Prostate gland (tissue), 2 donors: ENCODE measurements around the gene SRSF7. TPM values are rescaled to one million over a fixed set of nuclear protein-coding genes. Genes with fewer than 3 reads are reported as not detected.
A peak's percentile ranks its signal among the peaks of the same experiment; 100 is the strongest.

ENCODE experiments used
- DNase-seq: peaks from one replicate; pipeline ENCODE4 v3.0.0-alpha.2; 2019; ENCODE audit warnings: low spot score
- H3K27ac ChIP-seq, 2 donors: fragments of 200-600 bp; sonication (generic); 2 replicates each; pipeline ENCODE4 v1.5.1; 2017 to 2019
- H3K27me3 ChIP-seq: fragments of 200-600 bp; sonication (generic); replicated peaks from 2 replicates; pipeline ENCODE4 v1.5.1; 2019; ENCODE audit not compliant: insufficient read depth
- H3K36me3 ChIP-seq, 2 donors: fragments of 200-600 bp; sonication (generic); 1 replicate in 1 of 2; 2 replicates in 1 of 2; pipeline versions ENCODE4 v1.5.1 to v1.8.1; 2017 to 2019
- H3K4me1 ChIP-seq: fragments of 200-600 bp; sonication (generic); replicated peaks from 2 replicates; pipeline ENCODE4 v1.5.1; 2019
- H3K4me3 ChIP-seq, 2 donors: fragments of 200-600 bp; sonication (generic); 2 replicates each; pipeline ENCODE4 v1.5.1; 2017 to 2019
- H3K9me3 ChIP-seq: fragments of 200-600 bp; sonication (generic); 2 replicates; pipeline ENCODE4 v1.5.1; 2017
- CTCF ChIP-seq, 4 experiments: fragments of 200-600 bp in 2 of 4; fragments of 450-650 bp in 2 of 4; sonication (generic) in 2 of 4; IDR thresholded peaks; 1 replicate in 3 of 4; 2 replicates in 1 of 4; pipeline ENCODE4 v1.5.1; 2016 to 2019; ENCODE audit warnings: antibody characterized with exemption in 4 of 4, mild to moderate bottlenecking in 2 of 4, moderate library complexity in 2 of 4
- POLR2A ChIP-seq: fragments of 450-650 bp; IDR thresholded peaks from one replicate; pipeline ENCODE4 v1.6.1; 2016; ENCODE audit warnings: antibody characterized with exemption, mild to moderate bottlenecking
- POLR2AphosphoS5 ChIP-seq: sonication (generic); formaldehyde crosslinking; IDR thresholded peaks from one replicate; pipeline ENCODE4 v1.6.1; 2017; ENCODE audit warnings: antibody characterized with exemption
- WGBS: methylation state at CpG from one replicate; pipeline ENCODE4 v1.1.5; 2018; 5-methylcytosine and 5-hydroxymethylcytosine counted together
- intact Hi-C: fragments of 100-400 bp; cut with DNase I; formaldehyde crosslinking; loops from one replicate; pipeline ENCODE4 v1.14.2; 2022
- total RNA-seq, 2 donors: library from RNA; depleted of rRNA; stranded (reverse); fragments of >200 nt; gene quantifications; one replicate each; pipeline ENCODE4 v1.1.0, GENCODE V29; 2016

Gene SRSF7
- total RNA-seq, 2 donors from 2014 or later, result 73.2 to 84.4 TPM

- DNase-seq, result no peak
- intact Hi-C loops, result loop anchor here (5.0 kb wide), 2 partner anchors 132 to 417 kb away; partner anchors contain the start of gene HNRNPLL
- Histone ChIP-seq H3K9me3 (no peaks in the 10 kb centered on the region), H3K4me3 (no peak overlapping the region), H3K27ac (peak overlapping the region in 1 of 2 donors; percentile 2), H3K4me1 (no peaks in the 10 kb centered on the region), H3K36me3 (no peaks in the 10 kb centered on the region), H3K27me3 (no peaks in the 10 kb centered on the region)
- TF ChIP-seq POLR2A (no peak), POLR2AphosphoS5 (no peak), CTCF (IDR thresholded peaks at IDR 0.05) (no peak)
- 77% methylated on average over 9 of the region's 9 CpGs for WGBS
Observed at GRCh38 chr2:38734299-38735058, 16.7 kb downstream of the SRSF7 start.

DNA sequence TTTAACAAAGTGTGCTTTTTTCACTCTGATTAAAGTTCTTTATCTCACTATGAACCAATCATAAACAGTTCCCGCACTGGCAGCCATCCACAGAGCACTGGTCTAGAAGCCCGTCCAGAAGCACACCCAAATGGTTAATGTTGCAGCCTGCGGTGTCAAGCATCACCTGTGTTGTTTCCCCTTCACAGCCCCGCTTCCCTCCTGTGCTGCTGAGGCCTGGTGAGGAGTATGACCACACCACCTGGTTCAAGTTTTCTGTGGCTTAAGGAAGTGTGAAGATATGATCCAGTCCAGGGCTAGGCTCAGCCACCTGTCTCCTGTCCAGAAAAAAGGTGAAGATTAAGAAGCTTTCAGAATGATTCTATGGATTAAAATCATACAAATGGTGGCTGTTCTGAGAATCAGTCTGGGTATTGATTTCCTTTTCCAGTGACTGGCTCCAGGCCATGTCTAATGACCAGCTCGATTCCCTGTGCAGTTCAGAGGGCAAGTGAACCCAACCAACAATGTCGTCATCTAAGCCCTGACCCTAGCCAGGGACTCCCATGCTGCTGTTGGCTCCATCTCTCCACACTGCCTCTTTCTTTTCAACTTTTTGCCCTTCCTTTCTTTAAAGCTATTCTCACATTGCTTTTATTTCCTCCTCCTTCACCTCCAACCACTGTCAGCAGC is 17.7 kb downstream of the SRSF7 start:
- H3K4me1 ChIP-seq, result no peaks in the 10 kb centered on the region
- whole genome bisulfite sequencing, result 84% methylated on average over 6 of the region's 6 CpGs
- TF ChIP-seq POLR2AphosphoS5 (no peak), CTCF (IDR thresholded peaks at IDR 0.05) (no peak), POLR2A (no peak)
- no peaks in the 10 kb centered on the region for H3K27me3 ChIP-seq
- H3K9me3 ChIP-seq, result no peaks in the 10 kb centered on the region
- intact Hi-C loops, result no loop called here
- DNase-seq, result no peak
- H3K4me3 ChIP-seq, result no peak overlapping the region
- no peak overlapping the region for H3K27ac ChIP-seq
- H3K36me3 ChIP-seq, result no peaks in the 10 kb centered on the region

GRCh38 chr2:38731684-38732221 is 19.4 kb downstream of the SRSF7 start:
- Histone ChIP-seq H3K36me3 (no peaks in the 10 kb centered on the region), H3K27me3 (no peaks in the 10 kb centered on the region), H3K4me1 (no peaks in the 10 kb centered on the region), H3K9me3 (no peaks in the 10 kb centered on the region), H3K27ac (no peak overlapping the region), H3K4me3 (no peak overlapping the region)
- TF ChIP-seq POLR2A (no peak), CTCF (IDR thresholded peaks at IDR 0.05) (no peak), POLR2AphosphoS5 (no peak)
- DNase-seq, result no peak
- 88% methylated on average over 14 of the region's 14 CpGs for WGBS
- intact Hi-C loops, result no loop called here

DNA sequence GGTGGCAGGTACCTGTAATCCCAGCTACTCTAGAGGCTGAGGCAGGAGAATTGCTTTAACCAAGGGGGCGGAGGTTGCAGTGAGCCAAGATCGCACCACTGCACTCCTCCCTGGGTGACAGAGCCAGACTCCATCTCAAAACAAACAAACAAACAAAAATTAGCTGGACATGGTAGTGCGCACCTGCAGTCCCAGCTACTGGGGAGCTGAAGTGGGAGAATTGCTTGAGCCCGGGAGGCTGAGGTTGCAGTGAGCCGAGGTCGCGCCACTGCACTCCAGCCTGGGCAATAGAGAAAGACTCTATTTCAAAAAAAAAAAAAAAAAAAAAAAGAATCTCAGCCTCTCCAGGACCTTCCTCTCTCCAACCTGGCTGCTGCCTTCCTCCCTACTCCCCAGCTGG is 20.1 kb downstream of the SRSF7 start:
- H3K9me3 ChIP-seq, result no peaks in the 10 kb centered on the region
- H3K4me1 ChIP-seq, result no peaks in the 10 kb centered on the region
- no peaks in the 10 kb centered on the region for H3K27me3 ChIP-seq
- no peak overlapping the region for H3K4me3 ChIP-seq
- TF ChIP-seq POLR2AphosphoS5 (no peak), CTCF (IDR thresholded peaks at IDR 0.05) (no peak), POLR2A (no peak)
- intact Hi-C loops, result no loop called here
- 96% methylated on average over 7 of the region's 7 CpGs for WGBS
- H3K27ac ChIP-seq, result no peak overlapping the region
- DNase-seq, result no peak
- no peaks in the 10 kb centered on the region for H3K36me3 ChIP-seq
